ENCODE measurements around the gene LTBP1.

LTBP1 gene

GRCh38 chr2:33019796-33020195, 73.0 kb downstream of the LTBP1 start:
- no peak for TF ChIP-seq CTCF (IDR thresholded peaks at IDR 0.05; ENCODE audit: borderline replicate concordance, insufficient read depth, low read depth, low read length)
- no peak overlapping the region for H3K4me3 ChIP-seq (ENCODE audit: low read depth, low read length)

- no peak for TF ChIP-seq CTCF (IDR thresholded peaks at IDR 0.05; ENCODE audit: borderline replicate concordance, insufficient read depth, low read depth, low read length)
- no peak overlapping the region for H3K4me3 ChIP-seq (ENCODE audit: low read depth, low read length)
These were observed 74.1 kb downstream of the LTBP1 start for GRCh38 chr2:33020883-33021282.

- no peak overlapping the region for H3K4me3 ChIP-seq (ENCODE audit: low read depth, low read length)
These were observed 74.9 kb downstream of the LTBP1 start for GRCh38 chr2:33021542-33022227.

GRCh38 chr2:33022395-33022985, 75.7 kb downstream of the LTBP1 start:
- no peak overlapping the region for H3K4me3 ChIP-seq (ENCODE audit: low read depth, low read length)
- no peak for TF ChIP-seq CTCF (IDR thresholded peaks at IDR 0.05; ENCODE audit: borderline replicate concordance, insufficient read depth, low read depth, low read length)

More at GRCh38 chr2:33021542-33022227, 74.9 kb downstream of the LTBP1 start:
- no peak for TF ChIP-seq CTCF (IDR thresholded peaks at IDR 0.05; ENCODE audit: borderline replicate concordance, insufficient read depth, low read depth, low read length)

GRCh38 chr2:33022989-33023727, 76.4 kb downstream of the LTBP1 start:
- H3K4me3 ChIP-seq (ENCODE audit: low read depth, low read length): no peak overlapping the region
- no peak for TF ChIP-seq CTCF (IDR thresholded peaks at IDR 0.05; ENCODE audit: borderline replicate concordance, insufficient read depth, low read depth, low read length)

GRCh38 chr2:33023728-33024500, 77.2 kb downstream of the LTBP1 start:
- TF ChIP-seq CTCF (IDR thresholded peaks at IDR 0.05; ENCODE audit: borderline replicate concordance, insufficient read depth, low read depth, low read length): no peak
- H3K4me3 ChIP-seq (ENCODE audit: low read depth, low read length): no peak overlapping the region

Data from GM12875 (cell line).